Measurements from ENCODE around the gene RPL34.

RPL34 gene

DNA sequence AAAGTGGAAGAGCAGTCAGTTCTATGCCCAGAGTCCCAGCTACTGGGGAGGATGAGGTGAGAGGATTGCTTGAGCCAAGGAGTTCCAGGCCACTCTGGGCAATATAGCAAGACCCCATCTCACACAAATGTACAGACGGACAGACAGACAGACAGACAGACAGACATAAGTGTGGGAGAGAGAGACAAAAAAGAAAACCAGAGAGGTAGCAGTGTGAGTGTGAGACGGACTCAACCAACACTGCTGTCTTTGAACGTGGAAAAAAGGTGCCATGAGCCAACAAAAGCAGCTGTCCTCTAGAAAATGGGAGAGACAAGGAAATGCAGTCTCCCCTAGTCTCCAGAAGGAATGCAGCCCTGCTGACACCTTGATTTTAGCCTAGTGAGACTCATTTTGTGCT is 18.2 kb upstream of the RPL34 start:
- Histone ChIP-seq H3K9me3 (ENCODE audit: control extremely low read depth in 1 of 5, control insufficient read depth in 4 of 5, insufficient read depth in 2 of 5, low read depth in 1 of 5, low read length in 4 of 5) (peaks cover 0 to 5% (median 0%) of the 10 kb centered on the region in 5 experiments), H3K27me3 (replicated peaks in 2 of 5; ENCODE audit: control insufficient read depth in 4 of 5, insufficient read depth in 5 of 5, low read length in 4 of 5) (no peaks in the 10 kb centered on the region), H3K4me3 (ENCODE audit: control insufficient read depth in 1 of 7, extremely low read depth in 1 of 7, insufficient read depth in 4 of 7, low read depth in 2 of 7, low read length in 6 of 7) (no peak overlapping the region), H3K36me3 (ENCODE audit: control insufficient read depth in 4 of 4, insufficient read depth in 4 of 4, low read length in 3 of 4) (no peaks in the 10 kb centered on the region), H3K4me1 (ENCODE audit: control extremely low read depth in 1 of 4, control insufficient read depth in 4 of 4, insufficient read depth in 4 of 4, low read length in 3 of 4) (no peaks in the 10 kb centered on the region), H3K27ac (ENCODE audit: insufficient read depth in 1 of 2, low read depth in 1 of 2, low read length in 2 of 2, poor library complexity in 1 of 2, severe bottlenecking in 2 of 2) (no peak overlapping the region)
- DNase-seq, result no peak
- ChIA-PET POLR2A (no interaction called here), CTCF (no interaction called here)
- 97% methylated on average over 3 of the region's 3 CpGs for WGBS (ENCODE audit: insufficient coverage)

DNA sequence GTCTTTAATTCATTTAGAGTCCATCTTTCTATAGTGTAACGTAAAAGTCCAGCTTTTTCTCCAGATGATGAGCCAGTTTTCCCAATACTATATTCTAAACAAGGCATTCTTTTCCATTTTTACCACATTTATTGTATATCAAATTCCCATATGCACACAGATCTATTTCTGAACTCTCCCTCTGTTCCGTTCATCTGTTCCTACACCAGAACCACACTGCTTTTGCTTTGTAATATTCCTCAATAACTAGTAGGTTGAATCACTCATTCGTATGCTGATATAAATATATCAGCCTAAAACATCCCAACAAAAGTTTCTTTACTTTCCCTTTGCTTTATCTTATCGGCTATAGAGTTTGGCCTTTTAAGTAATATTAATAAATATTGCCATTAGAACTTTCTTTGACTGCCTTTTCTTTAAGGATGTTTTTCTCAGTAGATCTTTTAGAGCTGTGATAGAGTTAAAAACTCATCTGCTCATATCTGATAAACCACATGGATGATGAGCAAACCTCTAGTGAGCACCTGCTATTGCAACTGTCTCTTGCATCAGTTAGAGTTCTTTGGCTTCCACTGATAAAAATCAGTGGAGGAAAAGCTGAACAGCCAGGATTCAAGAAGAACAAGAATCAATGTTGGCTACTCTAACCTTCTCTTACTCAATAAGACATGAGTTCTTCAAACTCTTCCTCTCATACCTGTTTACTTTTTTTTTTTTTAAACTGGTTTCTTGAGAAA is 13.1 kb upstream of the RPL34 start:
- no peaks in the 10 kb centered on the region for H3K36me3 ChIP-seq (ENCODE audit: control insufficient read depth in 4 of 4, insufficient read depth in 4 of 4, low read length in 3 of 4)
- ChIA-PET POLR2A (no interaction called here), CTCF (interaction anchor here (1.1 to 1.4 kb wide), 2 partner anchors 12 to 32 kb away, joined by 3 to 4 read pairs; no protein-coding TSS in a partner anchor)

DNA sequence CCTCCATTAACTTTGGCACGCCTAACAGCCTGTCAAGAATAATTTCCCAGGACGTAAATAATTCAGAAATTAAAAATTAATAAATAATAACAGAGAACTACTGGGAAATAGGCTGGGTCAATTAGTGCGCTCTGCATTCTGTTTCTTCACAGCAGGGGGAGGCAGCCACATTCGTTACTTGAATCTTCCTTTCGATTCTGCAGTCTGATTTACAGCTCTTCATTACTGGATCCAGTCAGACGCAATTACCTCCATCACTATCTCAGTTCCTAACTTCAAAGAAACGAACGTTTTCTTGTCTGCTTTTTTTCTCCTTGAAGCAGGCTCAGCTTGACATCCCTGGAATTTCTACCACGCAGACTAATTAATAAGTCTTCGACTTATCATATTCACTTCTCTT is 9.0 kb upstream of the RPL34 start:
- Histone ChIP-seq H3K36me3 (ENCODE audit: control insufficient read depth in 4 of 4, insufficient read depth in 4 of 4, low read length in 3 of 4) (no peaks in the 10 kb centered on the region), H3K4me3 (ENCODE audit: control insufficient read depth in 1 of 7, extremely low read depth in 1 of 7, insufficient read depth in 4 of 7, low read depth in 2 of 7, low read length in 6 of 7) (no peak overlapping the region), H3K9me3 (ENCODE audit: control extremely low read depth in 1 of 5, control insufficient read depth in 4 of 5, insufficient read depth in 2 of 5, low read depth in 1 of 5, low read length in 4 of 5) (peaks cover 0 to 11% (median 0%) of the 10 kb centered on the region in 5 experiments), H3K27ac (ENCODE audit: insufficient read depth in 1 of 2, low read depth in 1 of 2, low read length in 2 of 2, poor library complexity in 1 of 2, severe bottlenecking in 2 of 2) (no peak overlapping the region), H3K27me3 (replicated peaks in 2 of 5; ENCODE audit: control insufficient read depth in 4 of 5, insufficient read depth in 5 of 5, low read length in 4 of 5) (no peaks in the 10 kb centered on the region), H3K4me1 (ENCODE audit: control extremely low read depth in 1 of 4, control insufficient read depth in 4 of 4, insufficient read depth in 4 of 4, low read length in 3 of 4) (no peaks in the 10 kb centered on the region)
- no peak for DNase-seq
- CTCF ChIA-PET, result no interaction called here
- WGBS (ENCODE audit: insufficient coverage), result 95% methylated on average over 4 of the region's 10 CpGs
- POLR2A ChIA-PET, result no interaction called here

More for the DNA sequence above, 13.1 kb upstream of the RPL34 start:
- 100% methylated on average over 2 of the region's 4 CpGs for WGBS (ENCODE audit: insufficient coverage)
- Histone ChIP-seq H3K4me3 (ENCODE audit: control insufficient read depth in 1 of 7, extremely low read depth in 1 of 7, insufficient read depth in 4 of 7, low read depth in 2 of 7, low read length in 6 of 7) (no peak overlapping the region), H3K4me1 (ENCODE audit: control extremely low read depth in 1 of 4, control insufficient read depth in 4 of 4, insufficient read depth in 4 of 4, low read length in 3 of 4) (no peaks in the 10 kb centered on the region), H3K9me3 (ENCODE audit: control extremely low read depth in 1 of 5, control insufficient read depth in 4 of 5, insufficient read depth in 2 of 5, low read depth in 1 of 5, low read length in 4 of 5) (peaks cover 0 to 5% (median 0%) of the 10 kb centered on the region in 5 experiments), H3K27ac (ENCODE audit: insufficient read depth in 1 of 2, low read depth in 1 of 2, low read length in 2 of 2, poor library complexity in 1 of 2, severe bottlenecking in 2 of 2) (no peak overlapping the region), H3K27me3 (replicated peaks in 2 of 5; ENCODE audit: control insufficient read depth in 4 of 5, insufficient read depth in 5 of 5, low read length in 4 of 5) (no peaks in the 10 kb centered on the region)
- no peak for DNase-seq

DNA sequence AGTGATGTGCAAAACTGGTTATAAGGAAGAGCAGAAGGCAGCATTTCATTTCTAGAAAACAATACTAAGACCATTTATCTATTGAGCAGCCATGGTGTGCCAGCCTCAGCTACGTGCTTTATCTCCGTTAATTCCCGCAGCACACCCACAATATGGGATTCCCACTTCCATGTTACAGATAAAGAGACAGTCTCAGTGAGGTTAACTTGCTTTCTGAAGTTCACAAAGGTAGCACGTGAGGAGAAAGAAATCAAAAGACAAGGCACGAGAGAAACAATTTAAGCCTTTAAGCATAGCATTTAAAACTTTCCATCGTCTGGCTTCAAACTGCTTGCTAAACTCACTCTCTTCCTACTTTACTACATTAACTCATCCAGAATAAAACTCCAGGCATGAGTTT is 8.0 kb upstream of the RPL34 start:
- Histone ChIP-seq H3K4me3 (ENCODE audit: control insufficient read depth in 1 of 7, extremely low read depth in 1 of 7, insufficient read depth in 4 of 7, low read depth in 2 of 7, low read length in 6 of 7) (no peak overlapping the region), H3K27me3 (replicated peaks in 2 of 5; ENCODE audit: control insufficient read depth in 4 of 5, insufficient read depth in 5 of 5, low read length in 4 of 5) (no peaks in the 10 kb centered on the region), H3K27ac (ENCODE audit: insufficient read depth in 1 of 2, low read depth in 1 of 2, low read length in 2 of 2, poor library complexity in 1 of 2, severe bottlenecking in 2 of 2) (no peak overlapping the region), H3K9me3 (ENCODE audit: control extremely low read depth in 1 of 5, control insufficient read depth in 4 of 5, insufficient read depth in 2 of 5, low read depth in 1 of 5, low read length in 4 of 5) (peaks cover 0 to 14% (median 0%) of the 10 kb centered on the region in 5 experiments), H3K36me3 (ENCODE audit: control insufficient read depth in 4 of 4, insufficient read depth in 4 of 4, low read length in 3 of 4) (no peaks in the 10 kb centered on the region), H3K4me1 (ENCODE audit: control extremely low read depth in 1 of 4, control insufficient read depth in 4 of 4, insufficient read depth in 4 of 4, low read length in 3 of 4) (no peaks in the 10 kb centered on the region)
- ChIA-PET POLR2A (no interaction called here), CTCF (no interaction called here)
- DNase-seq, result no peak
- WGBS (ENCODE audit: insufficient coverage), result 100% methylated on average over 5 of the region's 6 CpGs

GRCh38 chr4:108619372-108620100 is 840 bp upstream of the RPL34 start:
- peaks cover 7 to 39% (median 15%) of the 10 kb centered on the region in 4 experiments for H3K4me1 ChIP-seq (ENCODE audit: control extremely low read depth in 1 of 4, control insufficient read depth in 4 of 4, insufficient read depth in 4 of 4, low read length in 3 of 4)
- no peaks in the 10 kb centered on the region for H3K27me3 ChIP-seq (replicated peaks in 2 of 5; ENCODE audit: control insufficient read depth in 4 of 5, insufficient read depth in 5 of 5, low read length in 4 of 5)
- CTCF ChIA-PET, result interaction anchor here (1.2 to 1.3 kb wide), 2 partner anchors 13 to 31 kb away, joined by 3 to 4 read pairs; partner anchors contain the start of gene OSTC
- POLR2A ChIA-PET, result interaction anchor here (1.2 to 1.4 kb wide), 2 partner anchors 10 to 31 kb away, joined by 4 to 6 read pairs; partner anchors contain the start of gene OSTC
- 84% methylated on average over 4 of the region's 7 CpGs for WGBS (ENCODE audit: insufficient coverage)
- no peak for DNase-seq
- peaks cover 12 to 28% (median 19%) of the 10 kb centered on the region in 4 experiments for H3K36me3 ChIP-seq (ENCODE audit: control insufficient read depth in 4 of 4, insufficient read depth in 4 of 4, low read length in 3 of 4)
- peak overlapping the region in 6 of 7 experiments; percentile 60 to 98 (median 92) for H3K4me3 ChIP-seq (ENCODE audit: control insufficient read depth in 1 of 7, extremely low read depth in 1 of 7, insufficient read depth in 4 of 7, low read depth in 2 of 7, low read length in 6 of 7)
- peaks cover 0 to 10% (median 0%) of the 10 kb centered on the region in 5 experiments for H3K9me3 ChIP-seq (ENCODE audit: control extremely low read depth in 1 of 5, control insufficient read depth in 4 of 5, insufficient read depth in 2 of 5, low read depth in 1 of 5, low read length in 4 of 5)
- peak overlapping the region in 1 of 2 experiments; percentile 69 for H3K27ac ChIP-seq (ENCODE audit: insufficient read depth in 1 of 2, low read depth in 1 of 2, low read length in 2 of 2, poor library complexity in 1 of 2, severe bottlenecking in 2 of 2)

GRCh38 chr4:108620933-108621905 is 843 bp downstream of the RPL34 start:
- 17% methylated on average over 19 of the region's 23 CpGs for WGBS (ENCODE audit: insufficient coverage)
- POLR2A ChIA-PET, result interaction anchor here (1.4 kb wide), 2 partner anchors 9 to 16 kb away, joined by 3 to 4 read pairs; no protein-coding TSS in a partner anchor
- peak overlapping the region; percentile 81 to 98 (median 94) for H3K4me3 ChIP-seq (ENCODE audit: control insufficient read depth in 1 of 7, extremely low read depth in 1 of 7, insufficient read depth in 4 of 7, low read depth in 2 of 7, low read length in 6 of 7)
- peaks cover 7 to 39% (median 15%) of the 10 kb centered on the region in 4 experiments for H3K4me1 ChIP-seq (ENCODE audit: control extremely low read depth in 1 of 4, control insufficient read depth in 4 of 4, insufficient read depth in 4 of 4, low read length in 3 of 4)
- peak overlapping the region; percentile 83 to 91 for H3K27ac ChIP-seq (ENCODE audit: insufficient read depth in 1 of 2, low read depth in 1 of 2, low read length in 2 of 2, poor library complexity in 1 of 2, severe bottlenecking in 2 of 2)
- H3K27me3 ChIP-seq (replicated peaks in 2 of 5; ENCODE audit: control insufficient read depth in 4 of 5, insufficient read depth in 5 of 5, low read length in 4 of 5), result no peaks in the 10 kb centered on the region
- H3K36me3 ChIP-seq (ENCODE audit: control insufficient read depth in 4 of 4, insufficient read depth in 4 of 4, low read length in 3 of 4), result peaks cover 20 to 44% (median 33%) of the 10 kb centered on the region in 4 experiments
- no peak for DNase-seq
- CTCF ChIA-PET, result interaction anchor here (1.8 kb wide), 1 partner anchor 9 kb away, joined by 4 read pairs; no protein-coding TSS in a partner anchor
- peaks cover 0 to 4% (median 0%) of the 10 kb centered on the region in 5 experiments for H3K9me3 ChIP-seq (ENCODE audit: control extremely low read depth in 1 of 5, control insufficient read depth in 4 of 5, insufficient read depth in 2 of 5, low read depth in 1 of 5, low read length in 4 of 5)

Data from common myeloid progenitor, CD34-positive (primary cell).